ENCODE results near the gene RAD51B.

RAD51B gene

GRCh38 chr14:68704736-68705720 is 885.4 kb downstream of the RAD51B start:
- DNase-seq, result no peak

- no peak for DNase-seq
Measured at GRCh38 chr14:68705741-68706283, 886.2 kb downstream of the RAD51B start.

GRCh38 chr14:68707482-68707881 is 887.9 kb downstream of the RAD51B start:
- DNase-seq, result no peak

- DNase-seq, result no peak
Measured at GRCh38 chr14:68708343-68708742, 888.8 kb downstream of the RAD51B start.

GRCh38 chr14:68709007-68709406 is 889.4 kb downstream of the RAD51B start:
- DNase-seq, result no peak

GRCh38 chr14:68710776-68711175 is 891.2 kb downstream of the RAD51B start:
- DNase-seq, result no peak

- no peak for DNase-seq
Measured at GRCh38 chr14:68711561-68712309, 892.2 kb downstream of the RAD51B start.

- no peak for DNase-seq
Measured at GRCh38 chr14:68712703-68713370, 893.3 kb downstream of the RAD51B start.

- DNase-seq, result no peak
Measured at GRCh38 chr14:68713782-68714181, 894.2 kb downstream of the RAD51B start.

GRCh38 chr14:68714991-68715924 is 895.7 kb downstream of the RAD51B start:
- DNase-seq, result no peak

GRCh38 chr14:68716698-68717097 is 897.1 kb downstream of the RAD51B start:
- no peak for DNase-seq

- DNase-seq, result no peak
Measured at GRCh38 chr14:68718023-68718990, 898.7 kb downstream of the RAD51B start.

- peak in 1 of 2 donors; percentile 35 for DNase-seq
Measured at GRCh38 chr14:68719634-68720384, 900.2 kb downstream of the RAD51B start.

- DNase-seq, result no peak
Measured at GRCh38 chr14:68722186-68722585, 902.6 kb downstream of the RAD51B start.

GRCh38 chr14:68722968-68723566 is 903.5 kb downstream of the RAD51B start:
- no peak for DNase-seq

- no peak for DNase-seq
Measured at GRCh38 chr14:68723808-68724268, 904.3 kb downstream of the RAD51B start.

GRCh38 chr14:68724914-68725313 is 905.3 kb downstream of the RAD51B start:
- DNase-seq, result no peak

GRCh38 chr14:68726093-68726695 is 906.6 kb downstream of the RAD51B start:
- no peak for DNase-seq
